ENCODE measurements around the gene CREB5. TPM values are rescaled to one million over a fixed set of nuclear protein-coding genes. Genes with fewer than 3 reads are reported as not detected.

CREB5 gene
- total RNA-seq, 1 donor from 2014 or later, result 10.3 TPM

DNA sequence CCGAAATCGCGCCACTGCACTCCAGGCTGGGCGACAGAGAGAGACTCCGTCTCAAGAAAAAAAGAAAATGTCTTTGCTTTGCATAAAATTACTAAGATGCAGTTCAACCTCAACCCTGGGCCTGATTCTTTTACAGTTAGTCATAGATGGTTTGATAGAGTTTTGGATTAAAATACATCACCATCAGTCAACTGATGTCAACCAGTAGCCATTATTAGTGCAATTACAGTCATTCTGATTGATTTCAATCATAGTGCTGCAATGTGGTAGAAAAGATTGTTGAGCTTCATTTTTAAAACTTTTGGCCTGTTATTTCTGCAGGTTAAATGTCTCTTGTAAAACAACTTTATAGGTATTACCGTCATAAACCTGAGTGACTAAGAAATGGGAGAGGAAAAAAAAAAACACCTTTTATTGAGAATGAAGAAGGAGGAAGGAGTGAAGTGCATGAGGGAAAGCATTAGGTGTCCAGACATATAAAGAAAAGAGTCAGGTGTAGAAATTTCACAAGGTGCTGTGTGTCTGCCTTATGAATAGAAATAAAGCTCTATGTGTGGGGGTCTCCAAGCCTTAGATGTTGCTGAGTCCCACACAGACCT is 395.2 kb downstream of the CREB5 start:
- H3K4me3 ChIP-seq, result no peak overlapping the region
- TF ChIP-seq, protein P1, sequence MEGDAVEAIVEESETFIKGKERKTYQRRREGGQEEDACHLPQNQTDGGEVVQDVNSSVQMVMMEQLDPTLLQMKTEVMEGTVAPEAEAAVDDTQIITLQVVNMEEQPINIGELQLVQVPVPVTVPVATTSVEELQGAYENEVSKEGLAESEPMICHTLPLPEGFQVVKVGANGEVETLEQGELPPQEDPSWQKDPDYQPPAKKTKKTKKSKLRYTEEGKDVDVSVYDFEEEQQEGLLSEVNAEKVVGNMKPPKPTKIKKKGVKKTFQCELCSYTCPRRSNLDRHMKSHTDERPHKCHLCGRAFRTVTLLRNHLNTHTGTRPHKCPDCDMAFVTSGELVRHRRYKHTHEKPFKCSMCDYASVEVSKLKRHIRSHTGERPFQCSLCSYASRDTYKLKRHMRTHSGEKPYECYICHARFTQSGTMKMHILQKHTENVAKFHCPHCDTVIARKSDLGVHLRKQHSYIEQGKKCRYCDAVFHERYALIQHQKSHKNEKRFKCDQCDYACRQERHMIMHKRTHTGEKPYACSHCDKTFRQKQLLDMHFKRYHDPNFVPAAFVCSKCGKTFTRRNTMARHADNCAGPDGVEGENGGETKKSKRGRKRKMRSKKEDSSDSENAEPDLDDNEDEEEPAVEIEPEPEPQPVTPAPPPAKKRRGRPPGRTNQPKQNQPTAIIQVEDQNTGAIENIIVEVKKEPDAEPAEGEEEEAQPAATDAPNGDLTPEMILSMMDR (IDR thresholded peaks at IDR 0.05), result no peak
- no peaks in the 10 kb centered on the region for H3K27me3 ChIP-seq (ENCODE audit: low read depth)
- ATAC-seq, result no peak
- H3K36me3 ChIP-seq, result no peaks in the 10 kb centered on the region
- no peak for DNase-seq
- no peaks in the 10 kb centered on the region for H3K9me3 ChIP-seq
- intact Hi-C loops (cut with DNase I), result no loop called here
- no peak overlapping the region for H3K27ac ChIP-seq
- no peaks in the 10 kb centered on the region for H3K4me1 ChIP-seq

DNA sequence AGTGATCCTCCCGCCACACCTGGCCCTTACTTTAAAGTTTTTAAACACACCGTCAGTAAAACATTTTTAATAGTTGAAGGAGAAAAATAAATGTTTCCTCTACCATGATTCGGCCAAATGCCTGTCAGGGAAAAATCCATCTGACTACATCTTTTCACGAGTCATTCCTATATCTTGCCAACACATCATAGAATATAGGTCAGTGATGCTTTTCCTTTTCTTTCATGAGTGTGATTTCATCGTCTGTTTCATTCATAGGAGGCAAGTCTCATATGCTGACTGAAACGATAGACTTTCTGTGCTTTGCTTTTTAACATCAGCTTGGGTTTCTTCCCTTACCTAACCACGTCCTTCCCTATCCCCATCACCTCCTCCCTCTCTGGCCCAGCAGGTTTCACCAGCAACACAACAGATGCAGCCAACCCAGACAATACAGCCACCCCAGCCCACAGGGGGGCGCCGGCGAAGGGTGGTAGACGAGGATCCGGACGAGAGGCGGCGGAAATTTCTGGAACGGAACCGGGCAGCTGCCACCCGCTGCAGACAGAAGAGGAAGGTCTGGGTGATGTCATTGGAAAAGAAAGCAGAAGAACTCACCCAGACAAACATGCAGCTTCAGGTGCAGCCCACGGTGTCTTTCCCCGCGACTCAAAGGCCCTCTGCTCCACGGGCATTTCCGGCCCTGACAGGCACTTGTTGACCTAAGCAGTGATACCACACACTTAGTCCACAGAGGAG is 396.6 kb downstream of the CREB5 start:
- H3K27me3 ChIP-seq (ENCODE audit: low read depth), result no peaks in the 10 kb centered on the region
- TF ChIP-seq, protein P1 (IDR thresholded peaks at IDR 0.05), result no peak
- no peaks in the 10 kb centered on the region for H3K9me3 ChIP-seq
- H3K27ac ChIP-seq, result no peak overlapping the region
- H3K4me1 ChIP-seq, result no peaks in the 10 kb centered on the region
- intact Hi-C loops (cut with DNase I), result no loop called here
- ATAC-seq, result peak in 1 of 2 donors; percentile 53
- peak; percentile 48 for DNase-seq
- H3K36me3 ChIP-seq, result no peaks in the 10 kb centered on the region
- H3K4me3 ChIP-seq, result no peak overlapping the region

DNA sequence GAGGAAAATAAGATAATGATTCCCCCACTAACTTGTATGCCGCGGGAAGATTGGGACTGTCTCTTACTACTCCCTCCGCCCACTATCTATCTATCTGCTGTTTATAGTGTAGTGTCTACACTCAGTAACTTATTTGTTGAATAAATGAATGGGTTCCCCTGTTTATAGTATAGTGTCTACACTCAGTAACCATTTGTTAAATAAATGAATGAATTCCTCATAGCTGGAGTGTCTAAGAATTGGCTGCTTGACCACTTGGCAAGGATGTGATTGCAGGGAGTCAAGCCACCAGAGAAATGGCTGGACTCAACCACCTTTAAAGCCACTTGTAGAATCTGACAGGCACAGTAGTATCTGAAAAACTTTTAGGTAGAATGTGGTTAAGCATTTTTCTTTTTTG is 398.7 kb downstream of the CREB5 start:
- TF ChIP-seq, protein P1 (IDR thresholded peaks at IDR 0.05), result no peak
- intact Hi-C loops (cut with DNase I), result no loop called here
- DNase-seq (no peak), ATAC-seq (no peak)
- H3K27ac ChIP-seq, result no peak overlapping the region
- no peaks in the 10 kb centered on the region for H3K9me3 ChIP-seq
- no peaks in the 10 kb centered on the region for H3K4me1 ChIP-seq
- no peaks in the 10 kb centered on the region for H3K36me3 ChIP-seq
- H3K27me3 ChIP-seq (ENCODE audit: low read depth), result no peaks in the 10 kb centered on the region
- H3K4me3 ChIP-seq, result no peak overlapping the region

DNA sequence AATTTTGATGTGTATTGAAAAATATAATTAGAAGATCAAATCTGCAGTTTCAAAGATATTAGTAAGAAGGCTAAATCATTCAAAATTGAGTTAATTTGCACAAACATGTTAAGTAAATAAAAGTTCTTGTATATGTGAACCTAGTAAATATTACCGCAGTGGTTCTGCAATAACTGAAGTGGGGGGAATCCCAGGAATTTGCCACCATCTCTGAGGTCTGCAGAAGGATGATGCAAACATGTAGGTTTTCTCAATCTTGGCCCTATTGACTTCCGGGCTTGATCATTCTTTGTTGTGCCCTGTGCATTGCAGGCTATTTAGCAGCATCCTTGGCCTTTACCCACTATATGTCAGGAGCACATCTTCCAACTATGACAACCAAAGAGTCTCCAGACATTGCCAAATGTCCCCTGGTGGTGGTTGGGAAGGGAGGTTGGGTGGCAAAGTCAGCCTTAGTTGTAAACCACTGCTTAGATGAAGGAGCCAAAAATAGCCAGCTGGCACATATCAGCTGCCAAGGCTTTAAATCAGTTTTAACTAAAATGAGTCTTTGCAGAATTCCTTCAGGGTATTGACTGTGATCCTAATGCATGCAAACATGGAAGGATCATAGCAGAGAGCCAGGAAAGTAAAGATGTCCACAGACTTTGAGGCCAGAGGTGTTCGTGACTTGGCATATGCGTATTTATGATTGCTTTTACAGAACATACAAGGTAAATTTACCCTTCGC is 399.5 kb downstream of the CREB5 start:
- Histone ChIP-seq H3K27me3 (ENCODE audit: low read depth) (no peaks in the 10 kb centered on the region), H3K4me1 (no peaks in the 10 kb centered on the region), H3K4me3 (no peak overlapping the region), H3K36me3 (no peaks in the 10 kb centered on the region), H3K27ac (no peak overlapping the region), H3K9me3 (no peaks in the 10 kb centered on the region)
- TF ChIP-seq, protein P1 (IDR thresholded peaks at IDR 0.05), result no peak
- no peak for ATAC-seq
- DNase-seq, result no peak
- intact Hi-C loops (cut with DNase I), result no loop called here

DNA sequence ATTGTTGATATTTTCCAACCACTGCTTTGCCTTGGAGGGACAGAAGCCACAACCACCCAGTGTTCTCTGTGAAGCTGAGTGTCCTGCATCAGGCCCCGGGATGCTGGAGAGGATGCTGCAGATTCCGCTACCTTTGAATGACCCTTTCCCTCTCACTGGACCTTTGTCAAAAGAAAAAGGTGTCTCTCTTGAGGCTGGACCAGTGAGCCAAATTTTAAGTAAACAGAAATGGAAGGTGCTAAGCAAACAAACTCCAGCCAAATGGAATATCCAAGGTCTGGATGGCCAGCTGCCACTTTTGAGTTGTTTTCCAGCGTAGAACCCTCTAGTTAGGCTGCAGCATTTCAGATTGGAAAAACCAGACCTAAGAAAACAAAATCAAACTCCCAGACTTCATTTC is 400.3 kb downstream of the CREB5 start:
- Histone ChIP-seq H3K27ac (no peak overlapping the region), H3K27me3 (ENCODE audit: low read depth) (no peaks in the 10 kb centered on the region), H3K4me3 (no peak overlapping the region), H3K36me3 (no peaks in the 10 kb centered on the region), H3K9me3 (no peaks in the 10 kb centered on the region), H3K4me1 (no peaks in the 10 kb centered on the region)
- DNase-seq (no peak), ATAC-seq (no peak)
- TF ChIP-seq, protein P1 (IDR thresholded peaks at IDR 0.05), result no peak
- intact Hi-C loops (cut with DNase I), result no loop called here

Measured in lower lobe of right lung (tissue), 2 donors.